GM21360 (cell line): Measurements from ENCODE around the gene MYBBP1A.
"Not testable (repeated sequence)": the region's sequence is repeated elsewhere in the genome, so short reads cannot be mapped to it uniquely, and the experiment has no call there.

ENCODE experiments used
- ATAC-seq: cut with Tn5 transposase; IDR thresholded peaks from one replicate; pipeline ENCODE4 v1.9.1; 2021; ENCODE audit warnings: mild to moderate bottlenecking, moderate library complexity; ENCODE audit not compliant: unreplicated experiment

Gene MYBBP1A

GRCh38 chr17:4554997-4555799 is at the start of gene MYBBP1A:
Gene MYBBP1A, minus strand, starts transcription at chr17:4555384. Its CDS starts 60 bp downstream, at chr17:4555324.
- ATAC-seq, result peak; percentile 73

GRCh38 chr17:4604736-4605135 is 49.6 kb upstream of the MYBBP1A start:
- ATAC-seq, result not testable (repeated sequence)

GRCh38 chr17:4604111-4604644 is 49.0 kb upstream of the MYBBP1A start:
- ATAC-seq, result no peak

GRCh38 chr17:4602041-4602440 is 46.9 kb upstream of the MYBBP1A start:
- ATAC-seq, result no peak

GRCh38 chr17:4601326-4601725 is 46.1 kb upstream of the MYBBP1A start:
- ATAC-seq, result no peak

- ATAC-seq, result no peak
Measured at GRCh38 chr17:4600563-4600962, 45.4 kb upstream of the MYBBP1A start.

GRCh38 chr17:4599505-4600281 is 44.5 kb upstream of the MYBBP1A start:
- ATAC-seq, result no peak

GRCh38 chr17:4598776-4599504 is 43.8 kb upstream of the MYBBP1A start:
- ATAC-seq, result no peak

GRCh38 chr17:4597975-4598374 is 42.8 kb upstream of the MYBBP1A start:
- no peak for ATAC-seq

GRCh38 chr17:4596636-4597380 is 41.6 kb upstream of the MYBBP1A start:
- ATAC-seq, result no peak

- ATAC-seq, result not testable (repeated sequence)
Measured at GRCh38 chr17:4595685-4596342, 40.6 kb upstream of the MYBBP1A start.

GRCh38 chr17:4594931-4595684 is 39.9 kb upstream of the MYBBP1A start:
- ATAC-seq, result no peak

- ATAC-seq, result no peak
Measured at GRCh38 chr17:4594406-4594805, 39.2 kb upstream of the MYBBP1A start.

GRCh38 chr17:4593021-4593421 is 37.8 kb upstream of the MYBBP1A start:
- ATAC-seq, result no peak

GRCh38 chr17:4592240-4593005 is 37.2 kb upstream of the MYBBP1A start:
- no peak for ATAC-seq

GRCh38 chr17:4591529-4591928 is 36.3 kb upstream of the MYBBP1A start:
- no peak for ATAC-seq

- no peak for ATAC-seq
Measured at GRCh38 chr17:4590981-4591453, 35.8 kb upstream of the MYBBP1A start.

GRCh38 chr17:4590042-4590441 is 34.9 kb upstream of the MYBBP1A start:
- ATAC-seq, result not testable (repeated sequence)
